ENCODE results near the gene KCNA2.

The KCNA2 gene

DNA sequence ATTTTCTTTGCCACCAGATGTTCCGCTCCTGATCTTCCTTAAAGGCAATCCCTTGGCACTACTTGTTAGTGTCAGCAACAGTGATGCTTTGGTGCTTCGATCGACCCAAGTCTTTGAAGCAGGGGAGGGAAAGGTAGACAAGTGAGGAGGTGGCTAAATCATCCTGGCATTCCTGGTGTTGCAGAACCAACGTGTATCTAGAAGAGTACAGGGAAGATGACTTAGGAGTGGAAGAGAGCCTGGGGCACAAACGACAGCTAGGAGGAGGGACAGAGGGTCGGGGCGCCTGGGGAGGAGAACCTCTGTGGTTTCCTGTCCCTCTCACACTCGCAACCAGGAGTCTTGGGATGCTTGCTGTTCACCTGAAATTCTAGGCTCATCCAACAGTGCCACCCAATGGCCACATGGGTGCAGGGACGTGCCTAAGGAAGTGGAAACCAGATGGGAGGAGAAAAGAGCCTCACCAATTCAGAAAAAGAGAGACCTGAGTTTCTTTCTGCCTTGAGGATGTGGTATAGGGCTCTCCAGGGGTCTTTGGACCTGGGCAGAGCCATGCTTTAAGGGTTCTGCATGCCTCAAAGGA is 9.5 kb upstream of the KCNA2 start:
- Histone ChIP-seq H3K9ac (ENCODE audit: low read depth in 1 of 2, low read length in 2 of 2) (no peak overlapping the region), H3K27ac (ENCODE audit: low read depth in 2 of 2, low read length in 2 of 2) (no peak overlapping the region), H3K4me3 (ENCODE audit: low read length in 2 of 2) (no peak overlapping the region), H3K36me3 (ENCODE audit: control insufficient read depth in 2 of 2, insufficient read depth in 2 of 2, low read length in 2 of 2) (no peaks in the 10 kb centered on the region), H3K9me3 (ENCODE audit: control insufficient read depth in 2 of 2, low read length in 2 of 2) (no peaks in the 10 kb centered on the region), H3K27me3 (ENCODE audit: control insufficient read depth in 2 of 2, insufficient read depth in 2 of 2, low read length in 2 of 2) (peaks cover 4 to 6% of the 10 kb centered on the region in 2 donors), H3K4me1 (ENCODE audit: control insufficient read depth in 2 of 2, insufficient read depth in 2 of 2, low read length in 2 of 2) (peaks cover 8 to 12% of the 10 kb centered on the region in 2 donors)

DNA sequence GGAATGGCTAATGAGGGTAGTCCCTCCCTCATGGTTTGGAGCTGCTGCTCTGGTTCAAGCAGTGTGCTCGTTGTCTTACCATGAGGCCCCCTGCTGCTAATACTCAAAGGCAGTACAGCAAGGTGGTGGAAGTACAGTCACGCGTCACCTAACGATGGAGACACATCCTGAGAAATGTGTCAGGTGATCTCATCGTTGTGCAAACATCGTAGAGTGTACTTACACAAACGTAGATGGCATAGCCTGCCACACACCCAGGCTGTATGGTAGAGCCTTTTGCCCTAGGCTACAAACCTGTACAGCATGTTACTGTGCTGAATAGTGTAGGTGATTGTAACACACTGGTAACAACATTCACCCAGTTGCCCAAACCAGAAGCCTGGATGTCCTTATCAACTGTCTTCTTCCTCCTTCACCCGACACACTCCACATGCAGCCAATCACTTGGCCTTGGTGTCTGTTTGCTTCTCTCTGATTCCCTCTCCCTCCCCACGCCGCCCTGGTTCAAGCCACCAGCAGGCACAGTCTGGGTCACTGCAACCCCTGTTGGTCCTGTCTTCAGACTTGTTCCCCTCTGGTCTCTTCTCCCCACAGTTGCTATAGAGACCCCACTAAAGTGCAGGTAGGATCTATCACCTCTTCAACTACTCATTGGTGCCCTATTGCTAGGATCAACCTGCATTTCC is 6.0 kb upstream of the KCNA2 start:
- peaks cover 3 to 4% of the 10 kb centered on the region in 2 donors for H3K4me1 ChIP-seq (ENCODE audit: control insufficient read depth in 2 of 2, insufficient read depth in 2 of 2, low read length in 2 of 2)
- H3K27me3 ChIP-seq (ENCODE audit: control insufficient read depth in 2 of 2, insufficient read depth in 2 of 2, low read length in 2 of 2): peaks cover 14 to 18% of the 10 kb centered on the region in 2 donors
- no peaks in the 10 kb centered on the region for H3K36me3 ChIP-seq (ENCODE audit: control insufficient read depth in 2 of 2, insufficient read depth in 2 of 2, low read length in 2 of 2)
- no peak overlapping the region for H3K27ac ChIP-seq (ENCODE audit: low read depth in 2 of 2, low read length in 2 of 2)
- no peak overlapping the region for H3K9ac ChIP-seq (ENCODE audit: low read depth in 1 of 2, low read length in 2 of 2)
- no peak overlapping the region for H3K4me3 ChIP-seq (ENCODE audit: low read length in 2 of 2)
- no peaks in the 10 kb centered on the region for H3K9me3 ChIP-seq (ENCODE audit: control insufficient read depth in 2 of 2, low read length in 2 of 2)

DNA sequence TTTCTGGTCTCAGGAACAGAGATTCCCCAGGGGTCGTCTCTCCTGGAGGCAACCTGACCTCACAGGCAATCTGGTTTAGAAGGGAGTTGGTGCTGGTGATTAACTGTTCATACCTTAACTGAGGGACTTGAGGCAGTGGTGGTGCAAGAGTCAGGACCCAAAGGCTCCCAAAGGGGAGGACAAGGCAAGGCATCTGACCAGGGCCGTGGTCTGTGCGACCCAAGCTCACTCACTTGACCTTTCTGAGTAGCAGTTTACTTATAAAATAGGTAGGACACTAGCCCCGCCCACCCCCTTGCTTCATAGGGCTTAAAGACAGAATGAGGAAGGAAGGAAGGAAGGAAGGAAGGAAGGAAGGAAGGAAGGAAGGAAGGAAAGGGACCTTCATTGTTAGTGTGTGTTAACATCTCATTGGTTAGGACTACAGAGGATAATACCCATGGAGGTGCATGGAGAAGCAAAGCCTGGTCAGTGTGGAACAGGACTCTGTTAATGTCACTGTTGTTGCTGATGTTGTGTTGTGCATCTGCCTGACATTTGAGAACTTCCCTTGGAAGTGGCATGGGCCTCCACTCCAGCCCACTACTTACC is 4.6 kb upstream of the KCNA2 start:
- Histone ChIP-seq H3K9me3 (ENCODE audit: control insufficient read depth in 2 of 2, low read length in 2 of 2) (no peaks in the 10 kb centered on the region), H3K27ac (ENCODE audit: low read depth in 2 of 2, low read length in 2 of 2) (no peak overlapping the region), H3K9ac (ENCODE audit: low read depth in 1 of 2, low read length in 2 of 2) (no peak overlapping the region), H3K36me3 (ENCODE audit: control insufficient read depth in 2 of 2, insufficient read depth in 2 of 2, low read length in 2 of 2) (no peaks in the 10 kb centered on the region), H3K4me3 (ENCODE audit: low read length in 2 of 2) (no peak overlapping the region), H3K4me1 (ENCODE audit: control insufficient read depth in 2 of 2, insufficient read depth in 2 of 2, low read length in 2 of 2) (peaks cover 6 to 10% of the 10 kb centered on the region in 2 donors), H3K27me3 (ENCODE audit: control insufficient read depth in 2 of 2, insufficient read depth in 2 of 2, low read length in 2 of 2) (peaks cover 23 to 30% of the 10 kb centered on the region in 2 donors)

- Histone ChIP-seq H3K27me3 (ENCODE audit: control insufficient read depth in 2 of 2, insufficient read depth in 2 of 2, low read length in 2 of 2) (peaks cover 29 to 37% of the 10 kb centered on the region in 2 donors), H3K27ac (ENCODE audit: low read depth in 2 of 2, low read length in 2 of 2) (no peak overlapping the region), H3K4me3 (ENCODE audit: low read length in 2 of 2) (no peak overlapping the region), H3K9ac (ENCODE audit: low read depth in 1 of 2, low read length in 2 of 2) (no peak overlapping the region), H3K4me1 (ENCODE audit: control insufficient read depth in 2 of 2, insufficient read depth in 2 of 2, low read length in 2 of 2) (peaks cover 6 to 10% of the 10 kb centered on the region in 2 donors), H3K9me3 (ENCODE audit: control insufficient read depth in 2 of 2, low read length in 2 of 2) (no peaks in the 10 kb centered on the region), H3K36me3 (ENCODE audit: control insufficient read depth in 2 of 2, insufficient read depth in 2 of 2, low read length in 2 of 2) (no peaks in the 10 kb centered on the region)
Measured at GRCh38 chr1:110610084-110610483, 3.9 kb upstream of the KCNA2 start.

- no peak overlapping the region for H3K4me3 ChIP-seq (ENCODE audit: low read length in 2 of 2)
- peaks cover 33 to 43% of the 10 kb centered on the region in 2 donors for H3K27me3 ChIP-seq (ENCODE audit: control insufficient read depth in 2 of 2, insufficient read depth in 2 of 2, low read length in 2 of 2)
- H3K9me3 ChIP-seq (ENCODE audit: control insufficient read depth in 2 of 2, low read length in 2 of 2): no peaks in the 10 kb centered on the region
- peaks cover 6 to 10% of the 10 kb centered on the region in 2 donors for H3K4me1 ChIP-seq (ENCODE audit: control insufficient read depth in 2 of 2, insufficient read depth in 2 of 2, low read length in 2 of 2)
- no peak overlapping the region for H3K27ac ChIP-seq (ENCODE audit: low read depth in 2 of 2, low read length in 2 of 2)
- no peaks in the 10 kb centered on the region for H3K36me3 ChIP-seq (ENCODE audit: control insufficient read depth in 2 of 2, insufficient read depth in 2 of 2, low read length in 2 of 2)
- no peak overlapping the region for H3K9ac ChIP-seq (ENCODE audit: low read depth in 1 of 2, low read length in 2 of 2)
Measured at GRCh38 chr1:110608247-110608646, 2.1 kb upstream of the KCNA2 start.

DNA sequence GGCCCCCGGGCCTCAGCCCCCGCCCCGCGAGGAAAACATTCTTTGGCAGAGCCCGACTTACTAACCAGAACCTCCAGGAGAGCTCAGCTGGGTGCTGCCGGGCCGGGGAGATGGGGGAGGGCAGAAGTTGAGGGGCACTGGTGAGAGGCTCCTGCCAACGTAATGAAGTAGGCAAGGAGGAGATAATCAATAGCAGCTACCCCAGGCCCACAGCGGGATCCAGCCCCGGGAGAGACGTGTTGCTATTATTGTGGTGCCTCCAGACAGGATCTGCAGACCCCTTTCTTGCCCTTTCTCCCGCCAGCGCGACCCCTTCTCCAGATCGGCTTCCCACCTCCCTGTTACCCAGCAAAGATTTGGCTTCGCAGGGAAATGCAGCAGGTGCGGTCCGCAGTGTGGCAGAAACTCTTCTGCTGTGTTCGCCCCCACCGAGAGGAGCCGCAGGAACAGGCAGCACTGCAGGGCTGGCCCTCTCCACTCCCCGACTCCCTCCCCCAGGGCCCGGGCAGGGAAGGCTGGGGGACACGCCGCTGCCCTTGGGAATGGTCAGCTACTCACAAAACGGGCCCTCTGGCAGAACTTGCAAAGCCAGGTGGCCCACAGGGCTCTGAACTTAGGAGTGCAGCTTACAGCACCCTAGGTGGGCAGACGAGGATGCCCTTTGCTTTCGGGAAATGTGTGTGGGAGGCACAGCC is 1.5 kb upstream of the KCNA2 start:
- H3K27ac ChIP-seq (ENCODE audit: low read depth in 2 of 2, low read length in 2 of 2): no peak overlapping the region
- H3K36me3 ChIP-seq (ENCODE audit: control insufficient read depth in 2 of 2, insufficient read depth in 2 of 2, low read length in 2 of 2): no peaks in the 10 kb centered on the region
- H3K9ac ChIP-seq (ENCODE audit: low read depth in 1 of 2, low read length in 2 of 2): no peak overlapping the region
- peak overlapping the region; percentile 7 to 29 for H3K4me3 ChIP-seq (ENCODE audit: low read length in 2 of 2)
- peaks cover 6 to 10% of the 10 kb centered on the region in 2 donors for H3K4me1 ChIP-seq (ENCODE audit: control insufficient read depth in 2 of 2, insufficient read depth in 2 of 2, low read length in 2 of 2)
- no peaks in the 10 kb centered on the region for H3K9me3 ChIP-seq (ENCODE audit: control insufficient read depth in 2 of 2, low read length in 2 of 2)
- peaks cover 33 to 43% of the 10 kb centered on the region in 2 donors for H3K27me3 ChIP-seq (ENCODE audit: control insufficient read depth in 2 of 2, insufficient read depth in 2 of 2, low read length in 2 of 2)

- no peak overlapping the region for H3K27ac ChIP-seq (ENCODE audit: low read depth in 2 of 2, low read length in 2 of 2)
- H3K27me3 ChIP-seq (ENCODE audit: control insufficient read depth in 2 of 2, insufficient read depth in 2 of 2, low read length in 2 of 2): peaks cover 34 to 43% of the 10 kb centered on the region in 2 donors
- H3K9me3 ChIP-seq (ENCODE audit: control insufficient read depth in 2 of 2, low read length in 2 of 2): no peaks in the 10 kb centered on the region
- H3K4me1 ChIP-seq (ENCODE audit: control insufficient read depth in 2 of 2, insufficient read depth in 2 of 2, low read length in 2 of 2): peaks cover 3 to 10% of the 10 kb centered on the region in 2 donors
- H3K4me3 ChIP-seq (ENCODE audit: low read length in 2 of 2): peak overlapping the region; percentile 36 to 67
- H3K9ac ChIP-seq (ENCODE audit: low read depth in 1 of 2, low read length in 2 of 2): no peak overlapping the region
- H3K36me3 ChIP-seq (ENCODE audit: control insufficient read depth in 2 of 2, insufficient read depth in 2 of 2, low read length in 2 of 2): no peaks in the 10 kb centered on the region
Measured at GRCh38 chr1:110606657-110607535, 738 bp upstream of the KCNA2 start.

DNA sequence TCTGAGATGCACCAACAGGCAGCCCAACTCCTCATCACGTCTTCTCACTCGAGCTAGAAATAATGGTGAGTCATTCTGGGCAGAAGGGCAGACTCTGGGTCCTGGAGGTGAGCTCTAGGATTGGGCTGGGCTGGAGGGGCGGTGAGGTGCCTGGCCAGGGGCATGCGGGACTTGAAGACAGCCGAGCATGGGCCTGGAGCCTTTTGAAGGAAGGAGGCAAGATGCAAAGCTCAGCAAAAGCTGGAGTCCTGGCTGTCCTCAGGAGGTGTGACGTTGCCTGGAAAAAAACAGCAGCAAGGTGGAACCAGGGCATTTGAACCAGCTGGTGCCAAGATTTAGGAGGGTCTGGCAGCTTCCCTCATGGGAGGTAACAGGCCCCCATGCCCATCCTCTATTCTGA is 712 bp downstream of the KCNA2 start:
- Histone ChIP-seq H3K9ac (ENCODE audit: low read depth in 1 of 2, low read length in 2 of 2) (no peak overlapping the region), H3K4me1 (ENCODE audit: control insufficient read depth in 2 of 2, insufficient read depth in 2 of 2, low read length in 2 of 2) (peaks cover 3 to 10% of the 10 kb centered on the region in 2 donors)

GRCh38 chr1:110604586-110605148 is 1.5 kb downstream of the KCNA2 start:
- Histone ChIP-seq H3K36me3 (ENCODE audit: control insufficient read depth in 2 of 2, insufficient read depth in 2 of 2, low read length in 2 of 2) (no peaks in the 10 kb centered on the region), H3K9ac (ENCODE audit: low read depth in 1 of 2, low read length in 2 of 2) (no peak overlapping the region), H3K27ac (ENCODE audit: low read depth in 2 of 2, low read length in 2 of 2) (no peak overlapping the region), H3K4me3 (ENCODE audit: low read length in 2 of 2) (no peak overlapping the region), H3K4me1 (ENCODE audit: control insufficient read depth in 2 of 2, insufficient read depth in 2 of 2, low read length in 2 of 2) (peaks cover 3 to 10% of the 10 kb centered on the region in 2 donors), H3K27me3 (ENCODE audit: control insufficient read depth in 2 of 2, insufficient read depth in 2 of 2, low read length in 2 of 2) (peaks cover 33 to 43% of the 10 kb centered on the region in 2 donors), H3K9me3 (ENCODE audit: control insufficient read depth in 2 of 2, low read length in 2 of 2) (no peaks in the 10 kb centered on the region)

More for the DNA sequence above, 712 bp downstream of the KCNA2 start:
- Histone ChIP-seq H3K36me3 (ENCODE audit: control insufficient read depth in 2 of 2, insufficient read depth in 2 of 2, low read length in 2 of 2) (no peaks in the 10 kb centered on the region), H3K27me3 (ENCODE audit: control insufficient read depth in 2 of 2, insufficient read depth in 2 of 2, low read length in 2 of 2) (peaks cover 35 to 43% of the 10 kb centered on the region in 2 donors), H3K27ac (ENCODE audit: low read depth in 2 of 2, low read length in 2 of 2) (no peak overlapping the region), H3K9me3 (ENCODE audit: control insufficient read depth in 2 of 2, low read length in 2 of 2) (no peaks in the 10 kb centered on the region), H3K4me3 (ENCODE audit: low read length in 2 of 2) (no peak overlapping the region)
